WTC11 (cell line): ENCODE results near the gene HSDL1. TPM values are rescaled to one million over a fixed set of nuclear protein-coding genes. Genes with fewer than 3 reads are reported as not detected.

Experiments used
- ATAC-seq: fragments of 200-7000 bp; cut with Tn5 transposase; 2 replicates; pipeline ENCODE4 v1.10.0; 2021; ENCODE audit warnings: mild to moderate bottlenecking, moderate library complexity
- CTCF ChIA-PET: fragments of 300-600 bp; sonication (Branson Sonifier 250); formaldehyde crosslinking; loops from one replicate; lab custom pipeline; 2021; ENCODE audit warnings: antibody characterized with exemption; lab: Charles Lee
- POLR2A ChIA-PET: fragments of 350-600 bp; sonication (Branson Sonifier 250); formaldehyde crosslinking; loops from one replicate; lab custom pipeline; 2021; ENCODE audit warnings: antibody characterized with exemption; lab: Charles Lee
- DNase-seq: peaks from one replicate; pipeline ENCODE4 v3.0.0; 2021; ENCODE audit warnings: low spot score
- H3K27ac Mint-ChIP-seq: 2 replicates; pipeline ENCODE4 v1.8.0; 2021; ENCODE audit warnings: mixed read lengths
- H3K27me3 Mint-ChIP-seq: 2 replicates; pipeline ENCODE4 v1.8.0; 2021; ENCODE audit warnings: low read depth, mild to moderate bottlenecking, moderate library complexity, mixed read lengths
- H3K36me3 Mint-ChIP-seq: 2 replicates; pipeline ENCODE4 v1.8.0; 2021; ENCODE audit warnings: mixed read lengths
- H3K4me1 Mint-ChIP-seq: 2 replicates; pipeline ENCODE4 v1.8.0; 2022; ENCODE audit warnings: mixed read lengths
- H3K4me3 Mint-ChIP-seq: 2 replicates; pipeline ENCODE4 v1.8.0; 2021; ENCODE audit warnings: mild to moderate bottlenecking, moderate library complexity, mixed read lengths
- H3K9me3 Mint-ChIP-seq: 2 replicates; pipeline ENCODE4 v1.8.0; 2021; ENCODE audit warnings: mixed read lengths
- GABPB1 ChIP-seq: sonication (generic); formaldehyde crosslinking; IDR thresholded peaks from 2 replicates; pipeline ENCODE4 v1.8.1; 2023; ENCODE audit warnings: mild to moderate bottlenecking, missing genetic modification reagents
- HMGA2 ChIP-seq: fragments of 250-450 bp; sonication (Bioruptor Pico); IDR thresholded peaks from 2 replicates; pipeline ENCODE4 v1.4.0; 2021; ENCODE audit warnings: mild to moderate bottlenecking, moderate library complexity
- NFYB ChIP-seq: sonication (generic); formaldehyde crosslinking; conservative IDR thresholded peaks from 2 replicates; pipeline ENCODE4 v1.8.0; 2022; ENCODE audit warnings: low read depth, missing genetic modification reagents
- NR2C2 ChIP-seq: sonication (generic); formaldehyde crosslinking; IDR thresholded peaks from 2 replicates; pipeline ENCODE4 v1.8.0; 2022; ENCODE audit warnings: mild to moderate bottlenecking, missing genetic modification reagents
- ZNF671 ChIP-seq: fragments of 250-450 bp; sonication (Bioruptor Pico); IDR thresholded peaks from 2 replicates; pipeline ENCODE4 v1.8.0; 2021; ENCODE audit warnings: mild to moderate bottlenecking
- total RNA-seq: library from RNA; stranded (reverse); gene quantifications from 3 replicates; pipeline ENCODE4 v1.2.3, GENCODE V29; 2021
- TF ChIP-seq, protein P1 (sequence below): fragments of 200-600 bp; IDR thresholded peaks from 2 replicates; pipeline ENCODE4 v1.8.0; 2022; ENCODE audit warnings: antibody characterized with exemption
- TF ChIP-seq, protein P2 (sequence below): sonication (generic); formaldehyde crosslinking; IDR thresholded peaks from 2 replicates; pipeline ENCODE4 v1.8.1; 2023; ENCODE audit warnings: mild to moderate bottlenecking, moderate library complexity, missing genetic modification reagents
- TF ChIP-seq, protein P3 (sequence below): sonication (generic); formaldehyde crosslinking; IDR thresholded peaks from 2 replicates; pipeline ENCODE4 v1.8.1; 2022; ENCODE audit warnings: missing genetic modification reagents, borderline replicate concordance
- TF ChIP-seq, protein P4 (sequence below): sonication (generic); formaldehyde crosslinking; IDR thresholded peaks from 2 replicates; pipeline ENCODE4 v1.8.0; 2022; ENCODE audit warnings: missing genetic modification reagents
- TF ChIP-seq, protein P5 (sequence below): sonication (generic); formaldehyde crosslinking; IDR thresholded peaks from 2 replicates; pipeline ENCODE4 v1.8.0; 2022; ENCODE audit warnings: mild to moderate bottlenecking, missing genetic modification reagents
- TF ChIP-seq, protein P6 (sequence below): sonication (generic); formaldehyde crosslinking; conservative IDR thresholded peaks from 2 replicates; pipeline ENCODE4 v1.8.1; 2022; ENCODE audit warnings: mild to moderate bottlenecking, missing genetic modification reagents

The HSDL1 gene
- total RNA-seq, 1 experiment from 2014 or later = 48.6 TPM

DNA sequence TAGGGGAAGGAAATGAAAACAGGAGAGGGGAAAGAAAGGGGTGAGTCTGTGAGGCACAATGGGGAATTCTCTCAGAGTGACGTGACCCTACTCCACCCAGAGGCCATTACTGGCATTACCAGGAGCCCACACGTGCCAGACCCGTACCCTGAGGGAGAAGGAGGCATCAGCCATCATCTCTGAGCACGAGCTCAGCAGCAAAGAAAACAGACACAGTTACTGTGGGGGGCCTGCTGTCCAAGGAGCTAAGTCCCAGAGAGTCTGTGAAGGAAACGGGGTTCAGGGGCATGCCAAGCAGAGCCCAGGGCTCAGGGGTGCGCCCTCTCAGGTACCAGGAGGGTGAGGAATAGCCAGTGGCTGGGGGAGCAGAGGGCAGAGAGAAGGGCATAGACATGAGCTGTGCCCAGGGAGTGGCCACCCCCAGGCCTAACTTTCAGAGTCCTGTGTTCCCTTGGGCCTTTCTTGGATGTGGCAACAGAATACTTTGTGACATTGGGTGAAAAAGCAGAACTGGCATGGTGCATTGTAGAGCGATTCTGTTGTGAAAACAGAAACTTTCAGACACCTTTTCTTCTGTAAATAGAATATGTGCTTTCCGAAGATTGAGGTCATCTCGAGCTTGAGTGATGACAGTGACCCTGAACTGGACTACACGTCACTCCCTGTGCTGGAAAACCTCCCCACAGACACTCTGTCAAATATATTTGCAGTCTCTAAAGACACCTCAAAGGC, 30.5 kb upstream of the HSDL1 start:
- H3K27ac Mint-ChIP-seq = no peak overlapping the region
- H3K4me1 Mint-ChIP-seq = no peaks in the 10 kb centered on the region
- no peaks in the 10 kb centered on the region for H3K9me3 Mint-ChIP-seq
- TF ChIP-seq, protein P1, sequence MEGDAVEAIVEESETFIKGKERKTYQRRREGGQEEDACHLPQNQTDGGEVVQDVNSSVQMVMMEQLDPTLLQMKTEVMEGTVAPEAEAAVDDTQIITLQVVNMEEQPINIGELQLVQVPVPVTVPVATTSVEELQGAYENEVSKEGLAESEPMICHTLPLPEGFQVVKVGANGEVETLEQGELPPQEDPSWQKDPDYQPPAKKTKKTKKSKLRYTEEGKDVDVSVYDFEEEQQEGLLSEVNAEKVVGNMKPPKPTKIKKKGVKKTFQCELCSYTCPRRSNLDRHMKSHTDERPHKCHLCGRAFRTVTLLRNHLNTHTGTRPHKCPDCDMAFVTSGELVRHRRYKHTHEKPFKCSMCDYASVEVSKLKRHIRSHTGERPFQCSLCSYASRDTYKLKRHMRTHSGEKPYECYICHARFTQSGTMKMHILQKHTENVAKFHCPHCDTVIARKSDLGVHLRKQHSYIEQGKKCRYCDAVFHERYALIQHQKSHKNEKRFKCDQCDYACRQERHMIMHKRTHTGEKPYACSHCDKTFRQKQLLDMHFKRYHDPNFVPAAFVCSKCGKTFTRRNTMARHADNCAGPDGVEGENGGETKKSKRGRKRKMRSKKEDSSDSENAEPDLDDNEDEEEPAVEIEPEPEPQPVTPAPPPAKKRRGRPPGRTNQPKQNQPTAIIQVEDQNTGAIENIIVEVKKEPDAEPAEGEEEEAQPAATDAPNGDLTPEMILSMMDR = peak; percentile 65
- TF ChIP-seq ZNF671 (CRISPR knock-in tag) = no peak
- ChIA-PET CTCF (interaction anchor here (0.6 to 4.5 kb wide), 18 partner anchors 8 to 293 kb away, joined by 3 to 51 read pairs (median 4); partner anchors contain the start of genes ADAD2, DNAAF1, HSDL1 and MBTPS1), POLR2A (no interaction called here)
- ATAC-seq (peak; percentile 83), DNase-seq (peak; percentile 62)
- H3K4me3 Mint-ChIP-seq = no peak overlapping the region
- no peaks in the 10 kb centered on the region for H3K27me3 Mint-ChIP-seq
- H3K36me3 Mint-ChIP-seq = peaks cover 11% of the 10 kb centered on the region; the same call in 1 of the 2 replicates

DNA sequence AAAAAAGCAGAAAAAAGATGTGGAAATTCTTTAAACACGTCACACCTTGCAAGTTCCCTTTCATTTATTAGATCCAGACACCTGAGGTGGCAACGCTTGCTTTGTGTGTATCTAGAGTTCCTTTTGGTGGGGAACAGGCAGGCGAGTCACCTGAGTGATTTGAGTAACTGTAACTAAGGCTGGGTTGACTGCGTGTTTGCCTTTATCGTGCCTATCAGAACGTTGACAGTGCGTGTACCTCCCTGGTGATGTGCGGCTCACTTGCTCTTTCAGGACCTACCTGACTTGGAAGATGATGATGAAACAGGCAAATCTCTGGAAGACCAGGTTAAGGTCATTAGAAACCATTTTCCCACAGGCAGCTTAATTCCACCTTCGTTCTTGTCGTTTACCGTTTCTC, 29.4 kb upstream of the HSDL1 start:
- Mint-ChIP-seq H3K27me3 (no peaks in the 10 kb centered on the region), H3K4me1 (no peaks in the 10 kb centered on the region), H3K27ac (no peak overlapping the region), H3K9me3 (no peaks in the 10 kb centered on the region), H3K36me3 (peaks cover 11% of the 10 kb centered on the region; the same call in 1 of the 2 replicates), H3K4me3 (no peak overlapping the region)
- no peak for TF ChIP-seq GABPB1 (CRISPR knock-in tag)
- no peak for TF ChIP-seq NFYB
- TF ChIP-seq NR2C2 = no peak
- TF ChIP-seq, protein P2, sequence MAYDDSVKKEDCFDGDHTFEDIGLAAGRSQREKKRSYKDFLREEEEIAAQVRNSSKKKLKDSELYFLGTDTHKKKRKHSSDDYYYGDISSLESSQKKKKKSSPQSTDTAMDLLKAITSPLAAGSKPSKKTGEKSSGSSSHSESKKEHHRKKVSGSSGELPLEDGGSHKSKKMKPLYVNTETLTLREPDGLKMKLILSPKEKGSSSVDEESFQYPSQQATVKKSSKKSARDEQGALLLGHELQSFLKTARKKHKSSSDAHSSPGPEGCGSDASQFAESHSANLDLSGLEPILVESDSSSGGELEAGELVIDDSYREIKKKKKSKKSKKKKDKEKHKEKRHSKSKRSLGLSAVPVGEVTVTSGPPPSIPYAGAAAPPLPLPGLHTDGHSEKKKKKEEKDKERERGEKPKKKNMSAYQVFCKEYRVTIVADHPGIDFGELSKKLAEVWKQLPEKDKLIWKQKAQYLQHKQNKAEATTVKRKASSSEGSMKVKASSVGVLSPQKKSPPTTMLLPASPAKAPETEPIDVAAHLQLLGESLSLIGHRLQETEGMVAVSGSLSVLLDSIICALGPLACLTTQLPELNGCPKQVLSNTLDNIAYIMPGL = no peak
- ChIA-PET CTCF (interaction anchor here (0.8 to 5.8 kb wide), 4 partner anchors 13 to 90 kb away, joined by 3 to 41 read pairs (median 7); partner anchors contain the start of genes MBTPS1 and TAF1C), POLR2A (no interaction called here)
- ATAC-seq (no peak), DNase-seq (no peak)

DNA sequence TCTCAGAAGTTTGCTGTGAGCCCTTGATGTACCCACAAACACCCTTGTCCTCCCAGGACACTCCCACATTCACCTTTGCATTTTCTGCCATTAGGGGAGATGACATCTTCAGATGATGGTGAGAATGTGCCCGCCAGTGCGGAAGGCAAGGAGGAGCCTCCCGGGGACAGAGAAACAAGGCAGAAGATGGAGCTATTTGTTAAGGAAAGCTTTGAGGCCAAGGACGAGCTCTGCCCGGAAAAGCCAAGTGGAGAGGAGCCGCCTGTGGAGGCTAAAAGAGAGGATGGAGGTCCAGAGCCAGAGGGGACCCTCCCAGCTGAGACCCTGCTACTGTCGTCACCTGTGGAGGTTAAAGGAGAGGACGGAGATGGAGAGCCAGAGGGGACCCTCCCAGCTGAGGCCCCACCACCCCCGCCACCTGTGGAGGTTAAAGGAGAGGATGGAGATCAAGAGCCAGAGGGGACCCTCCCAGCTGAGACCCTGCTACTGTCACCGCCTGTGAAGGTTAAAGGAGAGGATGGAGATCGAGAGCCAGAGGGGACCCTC, 24.9 kb upstream of the HSDL1 start:
- Mint-ChIP-seq H3K27ac (no peak overlapping the region), H3K36me3 (no peaks in the 10 kb centered on the region), H3K9me3 (no peaks in the 10 kb centered on the region), H3K27me3 (no peaks in the 10 kb centered on the region; the same call in 1 of the 2 replicates), H3K4me3 (no peak overlapping the region), H3K4me1 (no peaks in the 10 kb centered on the region)
- DNase-seq = no peak
- POLR2A ChIA-PET = no interaction called here
- TF ChIP-seq, protein P3, sequence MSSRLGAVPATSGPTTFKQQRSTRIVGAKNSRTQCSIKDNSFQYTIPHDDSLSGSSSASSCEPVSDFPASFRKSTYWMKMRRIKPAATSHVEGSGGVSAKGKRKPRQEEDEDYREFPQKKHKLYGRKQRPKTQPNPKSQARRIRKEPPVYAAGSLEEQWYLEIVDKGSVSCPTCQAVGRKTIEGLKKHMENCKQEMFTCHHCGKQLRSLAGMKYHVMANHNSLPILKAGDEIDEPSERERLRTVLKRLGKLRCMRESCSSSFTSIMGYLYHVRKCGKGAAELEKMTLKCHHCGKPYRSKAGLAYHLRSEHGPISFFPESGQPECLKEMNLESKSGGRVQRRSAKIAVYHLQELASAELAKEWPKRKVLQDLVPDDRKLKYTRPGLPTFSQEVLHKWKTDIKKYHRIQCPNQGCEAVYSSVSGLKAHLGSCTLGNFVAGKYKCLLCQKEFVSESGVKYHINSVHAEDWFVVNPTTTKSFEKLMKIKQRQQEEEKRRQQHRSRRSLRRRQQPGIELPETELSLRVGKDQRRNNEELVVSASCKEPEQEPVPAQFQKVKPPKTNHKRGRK = no peak
- TF ChIP-seq, protein P4, sequence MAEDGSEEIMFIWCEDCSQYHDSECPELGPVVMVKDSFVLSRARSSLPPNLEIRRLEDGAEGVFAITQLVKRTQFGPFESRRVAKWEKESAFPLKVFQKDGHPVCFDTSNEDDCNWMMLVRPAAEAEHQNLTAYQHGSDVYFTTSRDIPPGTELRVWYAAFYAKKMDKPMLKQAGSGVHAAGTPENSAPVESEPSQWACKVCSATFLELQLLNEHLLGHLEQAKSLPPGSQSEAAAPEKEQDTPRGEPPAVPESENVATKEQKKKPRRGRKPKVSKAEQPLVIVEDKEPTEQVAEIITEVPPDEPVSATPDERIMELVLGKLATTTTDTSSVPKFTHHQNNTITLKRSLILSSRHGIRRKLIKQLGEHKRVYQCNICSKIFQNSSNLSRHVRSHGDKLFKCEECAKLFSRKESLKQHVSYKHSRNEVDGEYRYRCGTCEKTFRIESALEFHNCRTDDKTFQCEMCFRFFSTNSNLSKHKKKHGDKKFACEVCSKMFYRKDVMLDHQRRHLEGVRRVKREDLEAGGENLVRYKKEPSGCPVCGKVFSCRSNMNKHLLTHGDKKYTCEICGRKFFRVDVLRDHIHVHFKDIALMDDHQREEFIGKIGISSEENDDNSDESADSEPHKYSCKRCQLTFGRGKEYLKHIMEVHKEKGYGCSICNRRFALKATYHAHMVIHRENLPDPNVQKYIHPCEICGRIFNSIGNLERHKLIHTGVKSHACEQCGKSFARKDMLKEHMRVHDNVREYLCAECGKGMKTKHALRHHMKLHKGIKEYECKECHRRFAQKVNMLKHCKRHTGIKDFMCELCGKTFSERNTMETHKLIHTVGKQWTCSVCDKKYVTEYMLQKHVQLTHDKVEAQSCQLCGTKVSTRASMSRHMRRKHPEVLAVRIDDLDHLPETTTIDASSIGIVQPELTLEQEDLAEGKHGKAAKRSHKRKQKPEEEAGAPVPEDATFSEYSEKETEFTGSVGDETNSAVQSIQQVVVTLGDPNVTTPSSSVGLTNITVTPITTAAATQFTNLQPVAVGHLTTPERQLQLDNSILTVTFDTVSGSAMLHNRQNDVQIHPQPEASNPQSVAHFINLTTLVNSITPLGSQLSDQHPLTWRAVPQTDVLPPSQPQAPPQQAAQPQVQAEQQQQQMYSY (CRISPR knock-in tag) = no peak
- TF ChIP-seq, protein P5, sequence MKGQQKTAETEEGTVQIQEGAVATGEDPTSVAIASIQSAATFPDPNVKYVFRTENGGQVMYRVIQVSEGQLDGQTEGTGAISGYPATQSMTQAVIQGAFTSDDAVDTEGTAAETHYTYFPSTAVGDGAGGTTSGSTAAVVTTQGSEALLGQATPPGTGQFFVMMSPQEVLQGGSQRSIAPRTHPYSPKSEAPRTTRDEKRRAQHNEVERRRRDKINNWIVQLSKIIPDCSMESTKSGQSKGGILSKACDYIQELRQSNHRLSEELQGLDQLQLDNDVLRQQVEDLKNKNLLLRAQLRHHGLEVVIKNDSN (CRISPR knock-in tag) = no peak
- TF ChIP-seq HMGA2 (CRISPR knock-in tag) = no peak
- TF ChIP-seq, protein P6, sequence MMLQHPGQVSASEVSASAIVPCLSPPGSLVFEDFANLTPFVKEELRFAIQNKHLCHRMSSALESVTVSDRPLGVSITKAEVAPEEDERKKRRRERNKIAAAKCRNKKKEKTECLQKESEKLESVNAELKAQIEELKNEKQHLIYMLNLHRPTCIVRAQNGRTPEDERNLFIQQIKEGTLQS (CRISPR knock-in tag) = no peak
- TF ChIP-seq, all 79 proteins: peak for 0
- ATAC-seq = no peak
- CTCF ChIA-PET = interaction anchor here (0.9 to 5.8 kb wide), 2 partner anchors 10 to 17 kb away, joined by 3 to 41 read pairs; partner anchors contain the start of gene TAF1C
